Activated T-cell treated with anti-CD3 and anti-CD28 coated beads for 1 hour (primary cell): ENCODE data around the gene FBN2.
"Not testable (repeated sequence)": the region's sequence is repeated elsewhere in the genome, so short reads cannot be mapped to it uniquely, and the experiment has no call there.

Source experiments
- DNase-seq: peaks from one replicate; pipeline ENCODE4 v3.0.0-alpha.2; 2020; ENCODE audit warnings: low read depth

The FBN2 gene

GRCh38 chr5:128357226-128357625, 180.8 kb downstream of the FBN2 start:
- DNase-seq: no peak

- DNase-seq: no peak
Measured at GRCh38 chr5:128355961-128356360, 182.1 kb downstream of the FBN2 start.

GRCh38 chr5:128353441-128354107, 184.5 kb downstream of the FBN2 start:
- no peak for DNase-seq

GRCh38 chr5:128350705-128351104, 187.3 kb downstream of the FBN2 start:
- DNase-seq: no peak

GRCh38 chr5:128349044-128349858, 188.8 kb downstream of the FBN2 start:
- DNase-seq: no peak

GRCh38 chr5:128346038-128346437, 192.0 kb downstream of the FBN2 start:
- DNase-seq: no peak

GRCh38 chr5:128345247-128345646, 192.8 kb downstream of the FBN2 start:
- DNase-seq: no peak

- no peak for DNase-seq
Measured at GRCh38 chr5:128343168-128343567, 194.9 kb downstream of the FBN2 start.

GRCh38 chr5:128341056-128341455, 197.0 kb downstream of the FBN2 start:
- no peak for DNase-seq

- no peak for DNase-seq
Measured at GRCh38 chr5:128340648-128341047, 197.4 kb downstream of the FBN2 start.

- DNase-seq: no peak
Measured at GRCh38 chr5:128339585-128339984, 198.5 kb downstream of the FBN2 start.

GRCh38 chr5:128338649-128339048, 199.4 kb downstream of the FBN2 start:
- DNase-seq: no peak

GRCh38 chr5:128335339-128335738, 202.7 kb downstream of the FBN2 start:
- DNase-seq: no peak

GRCh38 chr5:128334010-128334716, 203.9 kb downstream of the FBN2 start:
- no peak for DNase-seq

GRCh38 chr5:128331261-128331660, 206.8 kb downstream of the FBN2 start:
- DNase-seq: no peak

GRCh38 chr5:128329386-128329939, 208.6 kb downstream of the FBN2 start:
- no peak for DNase-seq

- no peak for DNase-seq
Measured at GRCh38 chr5:128328446-128328845, 209.6 kb downstream of the FBN2 start.

GRCh38 chr5:128328007-128328406, 210.0 kb downstream of the FBN2 start:
- no peak for DNase-seq

- DNase-seq: not testable (repeated sequence)
Measured at GRCh38 chr5:128321418-128321817, 216.6 kb downstream of the FBN2 start.

- no peak for DNase-seq
Measured at GRCh38 chr5:128318691-128319090, 219.4 kb downstream of the FBN2 start.

GRCh38 chr5:128317481-128317880, 220.6 kb downstream of the FBN2 start:
- no peak for DNase-seq

GRCh38 chr5:128315671-128316070, 222.4 kb downstream of the FBN2 start:
- DNase-seq: no peak

GRCh38 chr5:128305341-128305740, 232.7 kb downstream of the FBN2 start:
- DNase-seq: no peak
